ENCODE measurements around the gene RNU1-1. TPM values are rescaled to one million over a fixed set of nuclear protein-coding genes. Genes with fewer than 3 reads are reported as not detected.

RNU1-1 gene
- total and polyA plus RNA-seq, 9 of the 15 experiments (the other 6 are each of a cell fraction or from before 2014, with no cell fraction given): under 0.01 to 32,823 (median 2,538) TPM; not detected in 4

DNA sequence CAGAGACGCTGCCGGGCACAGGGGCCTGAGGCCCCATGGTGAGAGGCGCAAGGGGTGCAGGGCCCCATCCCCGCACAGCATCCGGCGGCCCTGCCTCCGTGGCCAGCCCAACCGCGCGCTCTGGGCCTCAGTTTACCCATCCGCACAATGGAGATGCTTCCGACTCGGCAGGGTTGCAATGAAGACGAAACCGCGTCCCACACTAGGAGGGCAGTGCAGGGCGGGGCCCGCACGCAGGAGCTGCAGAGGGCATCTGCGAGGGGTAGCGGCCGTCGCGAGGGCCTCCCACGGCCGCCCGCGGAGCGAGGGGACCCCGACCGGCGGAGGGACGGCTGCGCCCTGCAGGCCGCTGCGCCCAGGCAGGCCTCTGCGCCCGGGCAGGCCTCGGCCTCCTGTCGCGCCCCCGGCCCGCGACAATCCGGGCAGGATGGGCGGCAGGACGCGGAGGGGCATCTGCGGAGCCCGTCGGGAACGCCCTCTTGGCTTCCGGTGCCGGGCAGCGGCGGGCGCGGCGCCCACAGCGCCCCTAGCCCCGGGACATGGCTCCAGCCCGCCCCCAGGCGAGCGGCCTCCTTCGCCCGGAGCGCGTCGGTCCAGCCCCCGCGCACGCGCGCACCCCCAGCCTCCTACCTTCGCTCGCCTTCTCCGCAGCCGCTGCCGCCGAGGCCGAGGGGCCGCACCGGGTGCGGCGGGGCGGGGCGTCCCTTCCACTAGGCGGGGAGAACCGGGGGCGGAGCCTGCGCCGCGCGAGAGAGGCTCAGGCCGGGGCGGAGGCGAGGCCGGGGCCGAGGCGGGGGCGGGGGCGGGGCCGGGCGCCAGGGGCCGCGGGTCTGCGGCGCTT is 15.3 kb downstream of the RNU1-1 start (continued):
- TF ChIP-seq, protein P1, sequence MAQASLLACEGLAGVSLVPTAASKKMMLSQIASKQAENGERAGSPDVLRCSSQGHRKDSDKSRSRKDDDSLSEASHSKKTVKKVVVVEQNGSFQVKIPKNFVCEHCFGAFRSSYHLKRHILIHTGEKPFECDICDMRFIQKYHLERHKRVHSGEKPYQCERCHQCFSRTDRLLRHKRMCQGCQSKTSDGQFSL (CRISPR knock-in tag; IDR thresholded peaks at IDR 0.05): peak; percentile 46; the same call in 1 of the 2 replicates
- TF ChIP-seq, protein P1 (tag; IDR thresholded peaks at IDR 0.05): no peak
- peak; percentile 66; the same call in 1 of the 2 replicates for TF ChIP-seq NR4A1 (CRISPR knock-in tag; IDR thresholded peaks at IDR 0.05)
- 0 out of 2 replicates have a peak, but pooled peaks have one; percentile 30 for TF ChIP-seq NR4A1 (tag; IDR thresholded peaks at IDR 0.05)
- TF ChIP-seq NR2C2 (CRISPR knock-in tag; IDR thresholded peaks at IDR 0.05): peak; percentile 64; the same call in 1 of the 2 replicates
- TF ChIP-seq NR2C2 (tag; IDR thresholded peaks at IDR 0.05): no peak; the same call in 1 of the 2 replicates
- TF ChIP-seq ZC3H4 (CRISPR knock-in tag; IDR thresholded peaks at IDR 0.05; ENCODE audit: borderline replicate concordance): 0 out of 2 replicates have a peak, but pooled peaks have one; percentile 8
- TF ChIP-seq, protein P2, sequence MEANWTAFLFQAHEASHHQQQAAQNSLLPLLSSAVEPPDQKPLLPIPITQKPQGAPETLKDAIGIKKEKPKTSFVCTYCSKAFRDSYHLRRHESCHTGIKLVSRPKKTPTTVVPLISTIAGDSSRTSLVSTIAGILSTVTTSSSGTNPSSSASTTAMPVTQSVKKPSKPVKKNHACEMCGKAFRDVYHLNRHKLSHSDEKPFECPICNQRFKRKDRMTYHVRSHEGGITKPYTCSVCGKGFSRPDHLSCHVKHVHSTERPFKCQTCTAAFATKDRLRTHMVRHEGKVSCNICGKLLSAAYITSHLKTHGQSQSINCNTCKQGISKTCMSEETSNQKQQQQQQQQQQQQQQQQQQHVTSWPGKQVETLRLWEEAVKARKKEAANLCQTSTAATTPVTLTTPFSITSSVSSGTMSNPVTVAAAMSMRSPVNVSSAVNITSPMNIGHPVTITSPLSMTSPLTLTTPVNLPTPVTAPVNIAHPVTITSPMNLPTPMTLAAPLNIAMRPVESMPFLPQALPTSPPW (CRISPR knock-in tag; IDR thresholded peaks at IDR 0.05): peak; percentile 88
- TF ChIP-seq CHD2 (IDR thresholded peaks at IDR 0.05; ENCODE audit: low read depth, low read length): no peak
- no peak for TF ChIP-seq TCFL5 (CRISPR knock-in tag; conservative IDR thresholded peaks at IDR 0.05)
- peak; percentile 66; the same call in 1 of the 2 replicates for TF ChIP-seq KLF13 (tag; IDR thresholded peaks at IDR 0.05; ENCODE audit: borderline replicate concordance, low read depth)
- TF ChIP-seq, protein P3, sequence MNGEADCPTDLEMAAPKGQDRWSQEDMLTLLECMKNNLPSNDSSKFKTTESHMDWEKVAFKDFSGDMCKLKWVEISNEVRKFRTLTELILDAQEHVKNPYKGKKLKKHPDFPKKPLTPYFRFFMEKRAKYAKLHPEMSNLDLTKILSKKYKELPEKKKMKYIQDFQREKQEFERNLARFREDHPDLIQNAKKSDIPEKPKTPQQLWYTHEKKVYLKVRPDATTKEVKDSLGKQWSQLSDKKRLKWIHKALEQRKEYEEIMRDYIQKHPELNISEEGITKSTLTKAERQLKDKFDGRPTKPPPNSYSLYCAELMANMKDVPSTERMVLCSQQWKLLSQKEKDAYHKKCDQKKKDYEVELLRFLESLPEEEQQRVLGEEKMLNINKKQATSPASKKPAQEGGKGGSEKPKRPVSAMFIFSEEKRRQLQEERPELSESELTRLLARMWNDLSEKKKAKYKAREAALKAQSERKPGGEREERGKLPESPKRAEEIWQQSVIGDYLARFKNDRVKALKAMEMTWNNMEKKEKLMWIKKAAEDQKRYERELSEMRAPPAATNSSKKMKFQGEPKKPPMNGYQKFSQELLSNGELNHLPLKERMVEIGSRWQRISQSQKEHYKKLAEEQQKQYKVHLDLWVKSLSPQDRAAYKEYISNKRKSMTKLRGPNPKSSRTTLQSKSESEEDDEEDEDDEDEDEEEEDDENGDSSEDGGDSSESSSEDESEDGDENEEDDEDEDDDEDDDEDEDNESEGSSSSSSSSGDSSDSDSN (IDR thresholded peaks at IDR 0.05; ENCODE audit: borderline replicate concordance in 1 of 2, low read depth in 2 of 2, low read length in 2 of 2): peak in 1 of 2 experiments; percentile 86; a peak in 2 of 4 replicates
- TF ChIP-seq, protein P4, sequence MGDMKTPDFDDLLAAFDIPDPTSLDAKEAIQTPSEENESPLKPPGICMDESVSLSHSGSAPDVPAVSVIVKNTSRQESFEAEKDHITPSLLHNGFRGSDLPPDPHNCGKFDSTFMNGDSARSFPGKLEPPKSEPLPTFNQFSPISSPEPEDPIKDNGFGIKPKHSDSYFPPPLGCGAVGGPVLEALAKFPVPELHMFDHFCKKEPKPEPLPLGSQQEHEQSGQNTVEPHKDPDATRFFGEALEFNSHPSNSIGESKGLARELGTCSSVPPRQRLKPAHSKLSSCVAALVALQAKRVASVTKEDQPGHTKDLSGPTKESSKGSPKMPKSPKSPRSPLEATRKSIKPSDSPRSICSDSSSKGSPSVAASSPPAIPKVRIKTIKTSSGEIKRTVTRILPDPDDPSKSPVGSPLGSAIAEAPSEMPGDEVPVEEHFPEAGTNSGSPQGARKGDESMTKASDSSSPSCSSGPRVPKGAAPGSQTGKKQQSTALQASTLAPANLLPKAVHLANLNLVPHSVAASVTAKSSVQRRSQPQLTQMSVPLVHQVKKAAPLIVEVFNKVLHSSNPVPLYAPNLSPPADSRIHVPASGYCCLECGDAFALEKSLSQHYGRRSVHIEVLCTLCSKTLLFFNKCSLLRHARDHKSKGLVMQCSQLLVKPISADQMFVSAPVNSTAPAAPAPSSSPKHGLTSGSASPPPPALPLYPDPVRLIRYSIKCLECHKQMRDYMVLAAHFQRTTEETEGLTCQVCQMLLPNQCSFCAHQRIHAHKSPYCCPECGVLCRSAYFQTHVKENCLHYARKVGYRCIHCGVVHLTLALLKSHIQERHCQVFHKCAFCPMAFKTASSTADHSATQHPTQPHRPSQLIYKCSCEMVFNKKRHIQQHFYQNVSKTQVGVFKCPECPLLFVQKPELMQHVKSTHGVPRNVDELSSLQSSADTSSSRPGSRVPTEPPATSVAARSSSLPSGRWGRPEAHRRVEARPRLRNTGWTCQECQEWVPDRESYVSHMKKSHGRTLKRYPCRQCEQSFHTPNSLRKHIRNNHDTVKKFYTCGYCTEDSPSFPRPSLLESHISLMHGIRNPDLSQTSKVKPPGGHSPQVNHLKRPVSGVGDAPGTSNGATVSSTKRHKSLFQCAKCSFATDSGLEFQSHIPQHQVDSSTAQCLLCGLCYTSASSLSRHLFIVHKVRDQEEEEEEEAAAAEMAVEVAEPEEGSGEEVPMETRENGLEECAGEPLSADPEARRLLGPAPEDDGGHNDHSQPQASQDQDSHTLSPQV (IDR thresholded peaks at IDR 0.05): peak; percentile 74; the same call in 1 of the 2 replicates
- TF ChIP-seq ESRRA (IDR thresholded peaks at IDR 0.05; ENCODE audit: borderline replicate concordance, low read depth): peak; percentile 20; the same call in 1 of the 2 replicates
- TF ChIP-seq ZNF586 (CRISPR knock-in tag; conservative IDR thresholded peaks at IDR 0.05): no peak
- no peak; the same call in 1 of the 2 replicates for TF ChIP-seq ELF1 (tag; IDR thresholded peaks at IDR 0.05)
- 0 out of 2 replicates have a peak, but pooled peaks have one; percentile 13 for TF ChIP-seq ZNF175 (CRISPR knock-in tag; IDR thresholded peaks at IDR 0.05; ENCODE audit: low read depth)
